PC-3 (cell line): ENCODE measurements around the gene STPG4.

ENCODE experiments used
- EZH2 ChIP-seq: fragments of 300-600 bp; sonication (generic); IDR thresholded peaks from one replicate; pipeline ENCODE4 v1.6.1; 2017; ENCODE audit warnings: antibody characterized with exemption, mild to moderate bottlenecking, low read length; ENCODE audit not compliant: unreplicated experiment
- TF ChIP-seq, protein P1 (sequence below): fragments of 300-600 bp; sonication (generic); conservative IDR thresholded peaks from 2 replicates; pipeline ENCODE4 v1.5.1; 2017; ENCODE audit warnings: antibody characterized with exemption, low read depth, mild to moderate bottlenecking, low read length

DNA sequence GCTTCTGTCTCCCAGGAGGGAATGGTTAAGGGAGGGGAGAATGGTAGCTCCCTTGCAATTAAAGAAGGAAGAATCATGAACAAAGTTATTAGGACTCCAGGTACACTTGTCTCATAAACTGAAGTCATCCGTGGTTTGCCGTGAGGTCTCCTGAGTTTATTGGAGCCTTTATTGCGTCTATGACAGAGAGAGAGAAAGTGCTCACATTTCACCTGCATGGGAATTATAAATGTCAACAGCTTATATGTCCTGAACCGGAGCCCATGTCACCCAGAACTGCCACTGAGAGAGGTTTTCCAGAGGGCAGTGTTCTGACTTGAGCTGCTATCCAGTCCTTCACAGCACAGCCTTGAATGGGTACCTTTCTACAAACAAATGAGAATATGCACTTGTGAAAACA is 104.3 kb downstream of the STPG4 start:
- TF ChIP-seq, protein P1, sequence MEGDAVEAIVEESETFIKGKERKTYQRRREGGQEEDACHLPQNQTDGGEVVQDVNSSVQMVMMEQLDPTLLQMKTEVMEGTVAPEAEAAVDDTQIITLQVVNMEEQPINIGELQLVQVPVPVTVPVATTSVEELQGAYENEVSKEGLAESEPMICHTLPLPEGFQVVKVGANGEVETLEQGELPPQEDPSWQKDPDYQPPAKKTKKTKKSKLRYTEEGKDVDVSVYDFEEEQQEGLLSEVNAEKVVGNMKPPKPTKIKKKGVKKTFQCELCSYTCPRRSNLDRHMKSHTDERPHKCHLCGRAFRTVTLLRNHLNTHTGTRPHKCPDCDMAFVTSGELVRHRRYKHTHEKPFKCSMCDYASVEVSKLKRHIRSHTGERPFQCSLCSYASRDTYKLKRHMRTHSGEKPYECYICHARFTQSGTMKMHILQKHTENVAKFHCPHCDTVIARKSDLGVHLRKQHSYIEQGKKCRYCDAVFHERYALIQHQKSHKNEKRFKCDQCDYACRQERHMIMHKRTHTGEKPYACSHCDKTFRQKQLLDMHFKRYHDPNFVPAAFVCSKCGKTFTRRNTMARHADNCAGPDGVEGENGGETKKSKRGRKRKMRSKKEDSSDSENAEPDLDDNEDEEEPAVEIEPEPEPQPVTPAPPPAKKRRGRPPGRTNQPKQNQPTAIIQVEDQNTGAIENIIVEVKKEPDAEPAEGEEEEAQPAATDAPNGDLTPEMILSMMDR, result no peak
- TF ChIP-seq EZH2, result no peak
